Measurements from ENCODE around the gene ERGIC3.

Gene ERGIC3

GRCh38 chr20:35541783-35542662 lies at the start of gene ERGIC3:
ERGIC3 (plus strand) TSS chr20:35542078; CDS start chr20:35542098, 20 bp downstream.
- H2AFZ ChIP-seq (ENCODE audit: low read depth, low read length) = peak within 1 kb of the TSS; percentile 94
- no peaks in the 10 kb centered on the region for H3K9me3 ChIP-seq (ENCODE audit: low read length)
- H3K27me3 ChIP-seq (ENCODE audit: insufficient read depth, low read length) = no peaks in the 10 kb centered on the region
- H3K36me3 ChIP-seq (ENCODE audit: insufficient read depth, low read length) = peaks cover 27% of the 10 kb centered on the region
- H3K4me1 ChIP-seq (ENCODE audit: insufficient read depth, low read length) = peaks cover 12% of the 10 kb centered on the region
- H3K4me3 ChIP-seq (ENCODE audit: low read length) = peak within 1 kb of the TSS; percentile 58

- Histone ChIP-seq H3K27me3 (ENCODE audit: insufficient read depth, low read length) (no peaks in the 10 kb centered on the region), H3K4me3 (ENCODE audit: low read length) (no peak overlapping the region), H3K4me1 (ENCODE audit: insufficient read depth, low read length) (no peaks in the 10 kb centered on the region), H3K36me3 (ENCODE audit: insufficient read depth, low read length) (peaks cover 86% of the 10 kb centered on the region), H2AFZ (ENCODE audit: low read depth, low read length) (no peak overlapping the region), H3K9me3 (ENCODE audit: low read length) (no peaks in the 10 kb centered on the region)
Measured at GRCh38 chr20:35492352-35492751, 49.5 kb upstream of the ERGIC3 start.

- Histone ChIP-seq H3K27me3 (ENCODE audit: insufficient read depth, low read length) (no peaks in the 10 kb centered on the region), H3K4me3 (ENCODE audit: low read length) (no peak overlapping the region), H3K4me1 (ENCODE audit: insufficient read depth, low read length) (no peaks in the 10 kb centered on the region), H2AFZ (ENCODE audit: low read depth, low read length) (no peak overlapping the region), H3K9me3 (ENCODE audit: low read length) (no peaks in the 10 kb centered on the region), H3K36me3 (ENCODE audit: insufficient read depth, low read length) (peaks cover 96% of the 10 kb centered on the region)
Measured at GRCh38 chr20:35496481-35496880, 45.4 kb upstream of the ERGIC3 start.

- H3K27me3 ChIP-seq (ENCODE audit: insufficient read depth, low read length) = no peaks in the 10 kb centered on the region
- H3K4me3 ChIP-seq (ENCODE audit: low read length) = no peak overlapping the region
- H2AFZ ChIP-seq (ENCODE audit: low read depth, low read length) = no peak overlapping the region
- no peaks in the 10 kb centered on the region for H3K4me1 ChIP-seq (ENCODE audit: insufficient read depth, low read length)
- H3K36me3 ChIP-seq (ENCODE audit: insufficient read depth, low read length) = peaks cover 96% of the 10 kb centered on the region
- no peaks in the 10 kb centered on the region for H3K9me3 ChIP-seq (ENCODE audit: low read length)
Measured at GRCh38 chr20:35497320-35497719, 44.6 kb upstream of the ERGIC3 start.

- Histone ChIP-seq H3K4me3 (ENCODE audit: low read length) (no peak overlapping the region), H3K4me1 (ENCODE audit: insufficient read depth, low read length) (no peaks in the 10 kb centered on the region), H3K36me3 (ENCODE audit: insufficient read depth, low read length) (peaks cover 96% of the 10 kb centered on the region), H2AFZ (ENCODE audit: low read depth, low read length) (no peak overlapping the region), H3K9me3 (ENCODE audit: low read length) (no peaks in the 10 kb centered on the region), H3K27me3 (ENCODE audit: insufficient read depth, low read length) (no peaks in the 10 kb centered on the region)
Measured at GRCh38 chr20:35497780-35498189, 44.1 kb upstream of the ERGIC3 start.

GRCh38 chr20:35499271-35499670 lies 42.6 kb upstream of the ERGIC3 start:
- H2AFZ ChIP-seq (ENCODE audit: low read depth, low read length) = no peak overlapping the region
- no peaks in the 10 kb centered on the region for H3K27me3 ChIP-seq (ENCODE audit: insufficient read depth, low read length)
- H3K36me3 ChIP-seq (ENCODE audit: insufficient read depth, low read length) = peaks cover 97% of the 10 kb centered on the region

GRCh38 chr20:35502352-35502751 lies 39.5 kb upstream of the ERGIC3 start:
- Histone ChIP-seq H3K36me3 (ENCODE audit: insufficient read depth, low read length) (peaks cover 90% of the 10 kb centered on the region), H3K27me3 (ENCODE audit: insufficient read depth, low read length) (no peaks in the 10 kb centered on the region), H3K9me3 (ENCODE audit: low read length) (no peaks in the 10 kb centered on the region), H3K4me1 (ENCODE audit: insufficient read depth, low read length) (no peaks in the 10 kb centered on the region), H3K4me3 (ENCODE audit: low read length) (no peak overlapping the region), H2AFZ (ENCODE audit: low read depth, low read length) (no peak overlapping the region)

More at GRCh38 chr20:35499271-35499670, 42.6 kb upstream of the ERGIC3 start:
- no peaks in the 10 kb centered on the region for H3K4me1 ChIP-seq (ENCODE audit: insufficient read depth, low read length)
- H3K9me3 ChIP-seq (ENCODE audit: low read length) = no peaks in the 10 kb centered on the region
- no peak overlapping the region for H3K4me3 ChIP-seq (ENCODE audit: low read length)

GRCh38 chr20:35503281-35503680 lies 38.6 kb upstream of the ERGIC3 start:
- H3K9me3 ChIP-seq (ENCODE audit: low read length) = no peaks in the 10 kb centered on the region
- no peaks in the 10 kb centered on the region for H3K27me3 ChIP-seq (ENCODE audit: insufficient read depth, low read length)
- H2AFZ ChIP-seq (ENCODE audit: low read depth, low read length) = no peak overlapping the region
- no peaks in the 10 kb centered on the region for H3K4me1 ChIP-seq (ENCODE audit: insufficient read depth, low read length)
- peaks cover 89% of the 10 kb centered on the region for H3K36me3 ChIP-seq (ENCODE audit: insufficient read depth, low read length)
- no peak overlapping the region for H3K4me3 ChIP-seq (ENCODE audit: low read length)

GRCh38 chr20:35503841-35504561 lies 37.9 kb upstream of the ERGIC3 start:
- Histone ChIP-seq H3K4me3 (ENCODE audit: low read length) (no peak overlapping the region), H3K9me3 (ENCODE audit: low read length) (no peaks in the 10 kb centered on the region), H2AFZ (ENCODE audit: low read depth, low read length) (no peak overlapping the region), H3K27me3 (ENCODE audit: insufficient read depth, low read length) (no peaks in the 10 kb centered on the region), H3K36me3 (ENCODE audit: insufficient read depth, low read length) (peaks cover 87% of the 10 kb centered on the region), H3K4me1 (ENCODE audit: insufficient read depth, low read length) (no peaks in the 10 kb centered on the region)

GRCh38 chr20:35504751-35505150 lies 37.1 kb upstream of the ERGIC3 start:
- Histone ChIP-seq H3K4me1 (ENCODE audit: insufficient read depth, low read length) (no peaks in the 10 kb centered on the region), H3K4me3 (ENCODE audit: low read length) (no peak overlapping the region), H3K36me3 (ENCODE audit: insufficient read depth, low read length) (peaks cover 87% of the 10 kb centered on the region), H3K27me3 (ENCODE audit: insufficient read depth, low read length) (no peaks in the 10 kb centered on the region), H3K9me3 (ENCODE audit: low read length) (no peaks in the 10 kb centered on the region), H2AFZ (ENCODE audit: low read depth, low read length) (no peak overlapping the region)

- Histone ChIP-seq H3K9me3 (ENCODE audit: low read length) (no peaks in the 10 kb centered on the region), H3K4me3 (ENCODE audit: low read length) (no peak overlapping the region), H3K27me3 (ENCODE audit: insufficient read depth, low read length) (no peaks in the 10 kb centered on the region), H2AFZ (ENCODE audit: low read depth, low read length) (no peak overlapping the region), H3K4me1 (ENCODE audit: insufficient read depth, low read length) (no peaks in the 10 kb centered on the region), H3K36me3 (ENCODE audit: insufficient read depth, low read length) (peaks cover 86% of the 10 kb centered on the region)
Measured at GRCh38 chr20:35506179-35506578, 35.7 kb upstream of the ERGIC3 start.

GRCh38 chr20:35506872-35507638 lies 34.8 kb upstream of the ERGIC3 start:
- H3K36me3 ChIP-seq (ENCODE audit: insufficient read depth, low read length) = peaks cover 83% of the 10 kb centered on the region
- H3K4me1 ChIP-seq (ENCODE audit: insufficient read depth, low read length) = no peaks in the 10 kb centered on the region
- no peak overlapping the region for H3K4me3 ChIP-seq (ENCODE audit: low read length)
- H3K9me3 ChIP-seq (ENCODE audit: low read length) = no peaks in the 10 kb centered on the region
- no peaks in the 10 kb centered on the region for H3K27me3 ChIP-seq (ENCODE audit: insufficient read depth, low read length)
- H2AFZ ChIP-seq (ENCODE audit: low read depth, low read length) = no peak overlapping the region
